K562 (cell line): ENCODE data around the gene MTFMT. TPM values are rescaled to one million over a fixed set of nuclear protein-coding genes. Genes with fewer than 3 reads are reported as not detected.

ENCODE experiments used
- BRF1 ChIP-seq: IDR thresholded peaks from 3 replicates; pipeline ENCODE4 v1.6.1; 2011; ENCODE audit warnings: borderline replicate concordance, mild to moderate bottlenecking; ENCODE audit not compliant: insufficient read length; ENCODE audit errors: extremely low read depth
- CBFA2T2 ChIP-seq: fragments of 450-650 bp; conservative IDR thresholded peaks from 2 replicates; pipeline ENCODE4 v1.6.1; 2017; ENCODE audit warnings: mild to moderate bottlenecking
- FOXJ2 ChIP-seq: fragments of 200-800 bp; sonication (Bioruptor generic); IDR thresholded peaks from 2 replicates; pipeline ENCODE4 v1.6.1; 2016; ENCODE audit warnings: missing genetic modification characterization, missing compliant biosample characterization
- GTF2E2 ChIP-seq: fragments of 200-800 bp; sonication (Bioruptor generic); IDR thresholded peaks from 2 replicates; pipeline ENCODE4 v1.6.1; 2016; ENCODE audit warnings: missing genetic modification characterization, missing compliant biosample characterization
- MYNN ChIP-seq, 2 experiments: sonication (generic); formaldehyde crosslinking in 1 of 2; IDR thresholded peaks; 2 replicates each; pipeline versions ENCODE4 v1.5.0 to v1.6.1; 2016 to 2020; ENCODE audit warnings: antibody characterized with exemption in 1 of 2, missing genetic modification reagents in 1 of 2
- PHB2 ChIP-seq: fragments of 450-650 bp; IDR thresholded peaks from 2 replicates; pipeline ENCODE4 v1.6.1; 2017; ENCODE audit warnings: low read depth
- SOX6 ChIP-seq: fragments of 450-650 bp; IDR thresholded peaks from 2 replicates; pipeline ENCODE4 v1.6.1; 2014; ENCODE audit warnings: mild to moderate bottlenecking
- TAF9B ChIP-seq: fragments of 450-650 bp; IDR thresholded peaks from 2 replicates; pipeline ENCODE4 v1.6.1; 2018; ENCODE audit warnings: mild to moderate bottlenecking; ENCODE audit not compliant: partially characterized antibody
- YBX1 ChIP-seq: fragments of 450-650 bp; IDR thresholded peaks from 2 replicates; pipeline ENCODE4 v1.7.1; 2016; ENCODE audit warnings: mild to moderate bottlenecking
- ZKSCAN8 ChIP-seq: fragments of 200-800 bp; sonication (Bioruptor generic); IDR thresholded peaks from 2 replicates; pipeline ENCODE4 v1.6.1; 2016; ENCODE audit warnings: missing genetic modification characterization, missing compliant biosample characterization
- ZNF232 ChIP-seq: sonication (generic); formaldehyde crosslinking; IDR thresholded peaks from 2 replicates; pipeline ENCODE4 v1.8.0; 2022; ENCODE audit warnings: mild to moderate bottlenecking, missing genetic modification reagents
- ZNF384 ChIP-seq: IDR thresholded peaks from 2 replicates; pipeline ENCODE4 v1.6.1; 2012; ENCODE audit warnings: low read depth, low read length, improper control_type of control experiment
- polyA plus RNA-seq, 8 experiments: library from polyadenylated mRNA; depleted of rRNA in 4 of 8; stranded (reverse) in 5 of 8; unstranded in 3 of 8; fragments of >200 nt; fragmentation: Nextera tagmentation in 2 of 8; fragmentation: Illumina TruSeq in 1 of 8; extraction: Ambion mirVana in 2 of 8; extraction: Trizol in 1 of 8; gene quantifications; 2 replicates each; pipeline versions ENCODE4 v1.2.1 to v1.2.3, GENCODE V29; 2011 to 2014; ENCODE audit warnings: inconsistent platforms in 1 of 8, missing spikeins in 1 of 8
- total RNA-seq, 7 experiments: library from RNA; depleted of rRNA in 6 of 7; stranded (reverse); fragments of >200 nt in 6 of 7; fragmentation: Illumina TruSeq in 2 of 7; extraction: Trizol in 2 of 7; gene quantifications; 2 replicates each; pipeline versions ENCODE4 v1.2.1 to v1.2.3, GENCODE V29; 2011 to 2021; ENCODE audit warnings: low replicate concordance in 1 of 7
- TF ChIP-seq, protein P1 (sequence below), 2 experiments: fragments of 450-650 bp; IDR thresholded peaks; 2 replicates each; pipeline ENCODE4 v1.6.1; 2016; ENCODE audit warnings: mild to moderate bottlenecking in 2 of 2, borderline replicate concordance in 1 of 2, low read depth in 1 of 2, moderate library complexity in 1 of 2
- TF ChIP-seq, protein P2 (sequence below): sonication (generic); formaldehyde crosslinking; IDR thresholded peaks from 2 replicates; pipeline ENCODE4 v1.8.1; 2023; ENCODE audit warnings: mild to moderate bottlenecking, missing genetic modification reagents, moderate library complexity
- TF ChIP-seq, protein P3 (sequence below): fragments of 450-650 bp; formaldehyde crosslinking; IDR thresholded peaks from 2 replicates; pipeline ENCODE4 v1.4.0; 2020; ENCODE audit warnings: mild to moderate bottlenecking, moderate library complexity
- TF ChIP-seq, protein P4 (sequence below): sonication (generic); formaldehyde crosslinking; IDR thresholded peaks from 2 replicates; pipeline ENCODE4 v1.8.0; 2022; ENCODE audit warnings: missing genetic modification reagents, mild to moderate bottlenecking, borderline replicate concordance
- TF ChIP-seq, protein P5 (sequence below): fragments of 450-650 bp; IDR thresholded peaks from 2 replicates; pipeline ENCODE4 v1.6.1; 2016

The MTFMT gene
- total and polyA plus RNA-seq, 9 of the 15 experiments (the other 6 are each of a cell fraction or from before 2014, with no cell fraction given) = 1.4 to 31.1 (median 16.2) TPM

DNA sequence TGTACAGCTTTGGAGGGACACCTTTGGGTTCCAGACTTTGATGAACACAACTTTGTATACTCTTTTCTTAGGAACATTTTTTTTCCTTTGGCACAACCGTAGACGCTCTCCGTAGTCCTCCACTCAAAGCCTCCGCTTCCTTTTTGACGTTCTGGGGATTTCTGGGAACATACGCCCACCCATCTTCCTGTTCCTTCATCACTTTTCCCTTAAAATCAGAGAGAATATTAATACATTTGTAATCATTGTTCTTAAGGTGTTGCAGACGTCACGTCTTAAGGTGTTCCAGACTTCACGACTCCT is 39.3 kb downstream of the MTFMT start (continued):
- TF ChIP-seq, protein P1, sequence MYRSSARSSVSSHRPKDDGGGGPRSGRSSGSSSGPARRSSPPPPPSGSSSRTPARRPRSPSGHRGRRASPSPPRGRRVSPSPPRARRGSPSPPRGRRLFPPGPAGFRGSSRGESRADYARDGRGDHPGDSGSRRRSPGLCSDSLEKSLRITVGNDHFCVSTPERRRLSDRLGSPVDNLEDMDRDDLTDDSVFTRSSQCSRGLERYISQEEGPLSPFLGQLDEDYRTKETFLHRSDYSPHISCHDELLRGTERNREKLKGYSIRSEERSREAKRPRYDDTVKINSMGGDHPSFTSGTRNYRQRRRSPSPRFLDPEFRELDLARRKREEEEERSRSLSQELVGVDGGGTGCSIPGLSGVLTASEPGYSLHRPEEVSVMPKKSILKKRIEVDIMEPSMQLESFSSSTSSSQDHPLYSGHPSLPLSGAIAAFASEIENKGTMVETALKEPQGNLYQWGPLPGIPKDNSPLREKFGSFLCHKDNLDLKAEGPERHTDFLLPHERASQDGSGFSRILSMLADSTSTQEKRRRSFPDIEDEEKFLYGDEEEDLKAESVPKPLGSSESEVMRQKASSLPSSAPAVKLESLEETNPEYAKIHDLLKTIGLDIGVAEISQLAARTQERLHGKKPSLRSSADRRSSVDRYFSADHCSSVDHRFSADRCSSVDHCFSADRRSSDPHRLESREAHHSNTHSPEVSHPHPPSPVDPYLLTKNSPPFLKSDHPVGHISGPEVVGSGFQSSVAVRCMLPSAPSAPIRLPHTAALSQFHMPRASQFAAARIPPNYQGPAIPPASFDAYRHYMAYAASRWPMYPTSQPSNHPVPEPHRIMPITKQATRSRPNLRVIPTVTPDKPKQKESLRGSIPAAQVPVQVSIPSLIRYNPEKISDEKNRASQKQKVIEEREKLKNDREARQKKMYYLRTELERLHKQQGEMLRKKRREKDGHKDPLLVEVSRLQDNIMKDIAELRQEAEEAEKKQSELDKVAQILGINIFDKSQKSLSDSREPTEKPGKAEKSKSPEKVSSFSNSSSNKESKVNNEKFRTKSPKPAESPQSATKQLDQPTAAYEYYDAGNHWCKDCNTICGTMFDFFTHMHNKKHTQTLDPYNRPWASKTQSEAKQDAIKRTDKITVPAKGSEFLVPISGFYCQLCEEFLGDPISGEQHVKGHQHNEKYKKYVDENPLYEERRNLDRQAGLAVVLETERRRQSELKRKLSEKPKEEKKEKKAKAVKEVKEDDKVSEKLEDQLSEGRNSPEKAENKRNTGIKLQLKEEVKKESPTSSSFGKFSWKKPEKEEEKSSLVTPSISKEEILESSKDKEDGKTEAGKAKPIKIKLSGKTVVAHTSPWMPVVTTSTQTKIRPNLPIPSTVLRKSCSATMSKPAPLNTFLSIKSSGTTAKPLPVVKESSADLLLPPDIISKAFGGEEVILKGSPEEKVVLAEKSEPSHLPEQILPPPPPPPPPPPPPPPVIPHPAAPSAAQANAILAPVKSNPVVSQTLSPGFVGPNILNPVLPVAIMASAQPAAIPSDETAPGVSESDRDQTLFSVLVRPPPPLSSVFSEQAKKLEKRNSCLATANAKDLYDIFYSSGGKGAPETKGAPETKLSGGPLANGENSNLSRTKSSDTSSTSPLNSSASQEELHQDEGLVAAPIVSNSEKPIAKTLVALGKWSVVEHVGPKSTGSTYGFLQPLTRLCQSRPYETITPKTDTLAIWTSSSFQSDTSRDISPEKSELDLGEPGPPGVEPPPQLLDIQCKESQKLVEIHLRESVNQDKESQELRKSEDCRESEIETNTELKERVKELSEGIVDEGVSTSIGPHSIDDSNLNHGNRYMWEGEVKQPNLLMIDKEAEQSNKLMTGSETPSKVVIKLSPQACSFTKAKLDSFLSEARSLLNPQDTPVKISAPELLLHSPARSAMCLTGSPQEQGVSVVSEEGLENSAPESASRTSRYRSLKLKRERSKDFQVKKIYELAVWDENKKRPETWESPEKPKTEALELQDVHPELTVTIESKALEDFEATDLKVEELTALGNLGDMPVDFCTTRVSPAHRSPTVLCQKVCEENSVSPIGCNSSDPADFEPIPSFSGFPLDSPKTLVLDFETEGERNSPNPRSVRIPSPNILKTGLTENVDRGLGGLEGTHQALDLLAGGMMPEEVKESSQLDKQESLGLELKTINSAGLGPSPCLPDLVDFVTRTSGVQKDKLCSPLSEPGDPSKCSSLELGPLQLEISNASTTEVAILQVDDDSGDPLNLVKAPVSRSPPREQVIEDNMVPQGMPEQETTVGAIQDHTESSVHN (IDR thresholded peaks at IDR 0.05; ENCODE audit: borderline replicate concordance in 1 of 2, low read depth in 1 of 2) = no peak
- TF ChIP-seq GTF2E2 (tag) = 0 out of 2 replicates have a peak, but pooled peaks have one; percentile 11
- TF ChIP-seq BRF1 = no peak
- no peak; the same call in 1 of the 2 replicates for TF ChIP-seq SOX6
- TF ChIP-seq, protein P2, sequence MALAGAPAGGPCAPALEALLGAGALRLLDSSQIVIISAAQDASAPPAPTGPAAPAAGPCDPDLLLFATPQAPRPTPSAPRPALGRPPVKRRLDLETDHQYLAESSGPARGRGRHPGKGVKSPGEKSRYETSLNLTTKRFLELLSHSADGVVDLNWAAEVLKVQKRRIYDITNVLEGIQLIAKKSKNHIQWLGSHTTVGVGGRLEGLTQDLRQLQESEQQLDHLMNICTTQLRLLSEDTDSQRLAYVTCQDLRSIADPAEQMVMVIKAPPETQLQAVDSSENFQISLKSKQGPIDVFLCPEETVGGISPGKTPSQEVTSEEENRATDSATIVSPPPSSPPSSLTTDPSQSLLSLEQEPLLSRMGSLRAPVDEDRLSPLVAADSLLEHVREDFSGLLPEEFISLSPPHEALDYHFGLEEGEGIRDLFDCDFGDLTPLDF (CRISPR knock-in tag) = 0 out of 2 replicates have a peak, but pooled peaks have one; percentile 37
- TF ChIP-seq FOXJ2 = no peak
- no peak for TF ChIP-seq ZKSCAN8 (CRISPR knock-in tag)
- TF ChIP-seq, protein P3, sequence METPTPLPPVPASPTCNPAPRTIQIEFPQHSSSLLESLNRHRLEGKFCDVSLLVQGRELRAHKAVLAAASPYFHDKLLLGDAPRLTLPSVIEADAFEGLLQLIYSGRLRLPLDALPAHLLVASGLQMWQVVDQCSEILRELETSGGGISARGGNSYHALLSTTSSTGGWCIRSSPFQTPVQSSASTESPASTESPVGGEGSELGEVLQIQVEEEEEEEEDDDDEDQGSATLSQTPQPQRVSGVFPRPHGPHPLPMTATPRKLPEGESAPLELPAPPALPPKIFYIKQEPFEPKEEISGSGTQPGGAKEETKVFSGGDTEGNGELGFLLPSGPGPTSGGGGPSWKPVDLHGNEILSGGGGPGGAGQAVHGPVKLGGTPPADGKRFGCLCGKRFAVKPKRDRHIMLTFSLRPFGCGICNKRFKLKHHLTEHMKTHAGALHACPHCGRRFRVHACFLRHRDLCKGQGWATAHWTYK (CRISPR knock-in tag) = no peak
- TF ChIP-seq YBX1 = no peak
- TF ChIP-seq, protein P4, sequence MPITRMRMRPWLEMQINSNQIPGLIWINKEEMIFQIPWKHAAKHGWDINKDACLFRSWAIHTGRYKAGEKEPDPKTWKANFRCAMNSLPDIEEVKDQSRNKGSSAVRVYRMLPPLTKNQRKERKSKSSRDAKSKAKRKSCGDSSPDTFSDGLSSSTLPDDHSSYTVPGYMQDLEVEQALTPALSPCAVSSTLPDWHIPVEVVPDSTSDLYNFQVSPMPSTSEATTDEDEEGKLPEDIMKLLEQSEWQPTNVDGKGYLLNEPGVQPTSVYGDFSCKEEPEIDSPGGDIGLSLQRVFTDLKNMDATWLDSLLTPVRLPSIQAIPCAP = no peak
- no peak for TF ChIP-seq CBFA2T2
- TF ChIP-seq ZNF232 (CRISPR knock-in tag) = no peak
- peak; percentile 31 for TF ChIP-seq TAF9B
- no peak for TF ChIP-seq ZNF384
- TF ChIP-seq, protein P5, sequence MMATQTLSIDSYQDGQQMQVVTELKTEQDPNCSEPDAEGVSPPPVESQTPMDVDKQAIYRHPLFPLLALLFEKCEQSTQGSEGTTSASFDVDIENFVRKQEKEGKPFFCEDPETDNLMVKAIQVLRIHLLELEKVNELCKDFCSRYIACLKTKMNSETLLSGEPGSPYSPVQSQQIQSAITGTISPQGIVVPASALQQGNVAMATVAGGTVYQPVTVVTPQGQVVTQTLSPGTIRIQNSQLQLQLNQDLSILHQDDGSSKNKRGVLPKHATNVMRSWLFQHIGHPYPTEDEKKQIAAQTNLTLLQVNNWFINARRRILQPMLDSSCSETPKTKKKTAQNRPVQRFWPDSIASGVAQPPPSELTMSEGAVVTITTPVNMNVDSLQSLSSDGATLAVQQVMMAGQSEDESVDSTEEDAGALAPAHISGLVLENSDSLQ = no peak; the same call in 1 of the 2 replicates
- no peak for TF ChIP-seq MYNN (IDR thresholded peaks at IDR 0.05)
- TF ChIP-seq MYNN (CRISPR knock-in tag; IDR thresholded peaks at IDR 0.05) = no peak
- no peak for TF ChIP-seq PHB2
